ENCODE results near the gene KCNK1.
"Not testable (repeated sequence)": the region's sequence is repeated elsewhere in the genome, so short reads cannot be mapped to it uniquely, and the experiment has no call there.

Gene KCNK1

DNA sequence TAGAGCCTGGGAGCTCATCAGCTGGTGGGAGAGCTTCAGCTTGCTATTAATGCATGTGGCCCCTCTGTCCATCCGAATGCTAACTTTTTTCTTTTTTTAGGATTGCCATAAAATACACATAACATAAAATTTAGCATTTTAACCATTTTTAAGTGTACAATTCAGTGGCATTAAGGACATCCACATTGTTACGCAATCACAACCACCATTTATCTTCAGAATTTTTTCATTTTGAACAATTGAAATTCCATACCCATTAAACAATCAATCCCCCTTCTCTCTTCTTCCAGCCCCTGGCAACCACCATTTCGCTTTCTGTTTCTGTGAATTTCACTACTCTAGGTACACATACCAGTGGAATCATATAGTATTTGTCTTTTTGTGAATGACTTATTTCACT, 4.9 kb upstream of the KCNK1 start:
- DNase-seq, result no peak

- no peak for DNase-seq
These were observed 4.0 kb upstream of the KCNK1 start for GRCh38 chr1:233609926-233610325.

GRCh38 chr1:233610628-233611027, 3.3 kb upstream of the KCNK1 start:
- no peak for DNase-seq

- not testable (repeated sequence) for DNase-seq
These were observed 2.5 kb upstream of the KCNK1 start for GRCh38 chr1:233611363-233611762.

DNA sequence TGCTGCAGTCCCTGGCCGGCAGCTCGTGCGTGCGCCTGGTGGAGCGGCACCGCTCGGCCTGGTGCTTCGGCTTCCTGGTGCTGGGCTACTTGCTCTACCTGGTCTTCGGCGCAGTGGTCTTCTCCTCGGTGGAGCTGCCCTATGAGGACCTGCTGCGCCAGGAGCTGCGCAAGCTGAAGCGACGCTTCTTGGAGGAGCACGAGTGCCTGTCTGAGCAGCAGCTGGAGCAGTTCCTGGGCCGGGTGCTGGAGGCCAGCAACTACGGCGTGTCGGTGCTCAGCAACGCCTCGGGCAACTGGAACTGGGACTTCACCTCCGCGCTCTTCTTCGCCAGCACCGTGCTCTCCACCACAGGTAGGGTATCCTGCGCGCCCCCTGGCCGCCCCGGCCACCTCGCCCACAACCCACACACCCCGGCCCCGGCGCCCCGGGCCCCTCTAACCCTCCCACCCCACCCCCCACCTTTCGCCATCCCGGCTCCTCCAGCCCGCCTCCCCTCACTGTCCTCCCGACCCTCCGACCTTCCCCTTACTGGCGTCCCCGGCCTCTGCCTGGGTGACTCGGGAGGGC, 352 bp downstream of the KCNK1 start:
- no peak for DNase-seq

GRCh38 chr1:233614743-233615521, 1.0 kb downstream of the KCNK1 start:
- DNase-seq, result no peak

- no peak for DNase-seq
These were observed 1.7 kb downstream of the KCNK1 start for GRCh38 chr1:233615571-233615970.

- DNase-seq, result no peak
These were observed 3.1 kb downstream of the KCNK1 start for GRCh38 chr1:233617025-233617424.

DNA sequence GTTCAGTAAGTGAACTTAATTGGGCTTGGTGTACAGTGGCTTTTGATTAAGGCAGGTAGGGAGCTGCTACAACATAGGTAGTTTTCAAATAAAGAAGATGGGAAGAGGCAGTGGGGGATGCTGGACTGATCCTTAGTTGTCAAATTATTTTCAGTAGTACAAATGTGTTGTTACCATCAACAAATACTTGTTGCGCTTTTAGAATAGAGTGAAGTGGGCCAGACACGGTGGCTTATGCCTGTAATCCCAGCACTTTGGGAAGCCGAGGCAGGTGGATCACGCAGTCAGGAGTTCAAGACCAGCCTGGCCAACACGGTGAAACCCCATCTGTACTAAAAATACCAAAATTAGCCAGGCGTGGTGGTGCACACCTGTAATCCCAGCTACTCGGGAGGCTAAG, 5.5 kb downstream of the KCNK1 start:
- not testable (repeated sequence) for DNase-seq

- DNase-seq, result no peak
These were observed 6.2 kb downstream of the KCNK1 start for GRCh38 chr1:233620065-233620464.

DNA sequence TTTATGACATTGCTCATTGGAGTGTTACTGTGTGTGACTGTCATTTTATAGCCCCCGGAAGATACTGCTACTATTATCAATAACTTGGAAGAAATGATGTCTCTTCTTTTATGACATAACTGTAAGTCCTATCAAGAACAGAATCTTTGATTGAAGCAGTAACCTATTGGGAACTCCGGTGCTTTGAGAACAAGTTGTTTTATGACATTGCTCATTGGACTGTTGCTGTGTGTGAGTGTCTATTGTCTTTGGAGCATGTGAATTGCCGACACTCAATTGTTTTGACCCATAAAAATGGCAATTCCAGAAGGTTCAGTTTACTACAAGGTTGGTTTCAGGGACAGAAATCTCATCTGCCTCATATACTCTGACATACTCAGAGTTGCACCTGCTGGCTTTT, 8.0 kb downstream of the KCNK1 start:
- no peak for DNase-seq

DNA sequence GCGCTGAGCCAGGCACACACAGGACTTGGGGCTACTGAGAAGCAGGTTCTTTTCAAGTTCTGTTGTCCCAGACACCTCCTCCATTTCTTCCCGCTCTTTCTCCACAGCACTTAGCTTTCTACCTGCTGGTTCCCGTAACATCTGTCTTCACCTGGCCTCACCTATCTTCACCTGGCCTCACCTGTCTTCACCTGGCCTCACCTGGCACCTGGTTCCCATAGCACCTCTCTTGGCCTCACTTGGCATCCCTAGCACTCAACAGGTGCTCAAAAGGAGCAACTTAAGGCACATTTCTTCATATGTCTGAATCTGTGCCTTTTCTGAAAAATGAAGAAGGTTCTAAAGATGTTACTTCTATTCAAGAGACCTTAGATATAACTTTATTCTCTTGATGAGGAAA, 10.4 kb downstream of the KCNK1 start:
- no peak for DNase-seq

- no peak for DNase-seq
These were observed 11.2 kb downstream of the KCNK1 start for GRCh38 chr1:233625087-233625486.

DNA sequence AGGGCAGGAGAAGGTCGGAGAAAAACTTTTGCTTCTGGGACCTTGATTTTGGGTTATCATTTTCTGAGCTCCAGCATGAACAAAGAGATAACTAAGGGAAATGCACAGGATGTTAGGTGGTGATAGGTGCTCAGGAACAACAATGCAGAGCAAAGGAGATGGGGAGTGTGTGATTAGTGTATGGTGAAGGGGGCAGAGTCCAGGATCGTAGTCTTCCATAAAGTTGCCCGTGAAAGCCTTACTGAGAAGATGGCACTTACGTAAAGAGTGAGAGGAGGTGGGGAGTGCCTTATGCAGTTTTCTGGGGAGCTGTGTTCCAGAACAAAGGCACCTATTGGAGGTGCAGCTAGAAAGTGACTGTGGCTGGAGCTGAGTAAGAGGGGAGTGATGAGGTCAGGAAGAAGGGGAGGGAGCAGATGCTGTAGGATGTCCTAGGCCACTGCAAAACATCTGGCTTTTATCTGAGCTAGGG, 11.6 kb downstream of the KCNK1 start:
- DNase-seq, result no peak

DNA sequence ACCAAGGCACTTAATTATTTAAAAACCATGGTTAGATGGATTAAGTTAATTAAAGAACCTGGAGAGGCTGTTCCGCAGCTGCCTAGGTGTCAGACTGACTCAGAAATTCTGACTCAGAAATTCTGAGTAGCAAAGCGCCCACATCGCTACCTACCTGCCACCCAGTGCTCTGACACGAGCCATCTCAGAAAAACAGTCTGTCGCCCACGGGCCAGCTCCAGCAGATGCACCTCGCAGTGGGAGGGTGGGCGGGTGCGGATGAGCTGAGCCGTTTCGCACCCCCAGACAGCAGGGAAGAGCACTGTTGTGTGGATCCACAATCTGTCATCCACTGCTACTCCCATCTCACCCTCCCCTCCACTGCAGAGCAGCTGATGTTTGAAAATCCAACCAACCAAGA, 13.5 kb downstream of the KCNK1 start:
- DNase-seq, result no peak

DNA sequence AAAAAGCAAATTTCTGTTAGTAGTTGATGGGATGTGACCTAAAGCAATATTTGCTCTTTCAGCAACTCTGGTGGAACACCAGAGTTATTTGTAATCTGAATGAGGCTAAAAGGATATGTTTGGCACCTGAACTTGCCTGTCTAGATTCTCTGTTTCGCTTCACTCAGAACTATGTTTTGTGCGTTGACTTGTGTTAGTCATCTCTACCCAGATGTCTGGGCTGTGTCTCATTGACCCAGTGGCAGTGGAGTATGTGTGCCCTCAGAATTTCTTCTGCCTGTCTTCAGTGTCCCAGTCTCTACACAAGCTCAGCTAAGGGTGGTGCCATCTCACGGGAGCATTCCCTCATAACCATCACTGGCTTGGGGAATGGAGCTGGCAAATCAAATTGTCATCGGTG, 13.9 kb downstream of the KCNK1 start:
- no peak for DNase-seq

DNA sequence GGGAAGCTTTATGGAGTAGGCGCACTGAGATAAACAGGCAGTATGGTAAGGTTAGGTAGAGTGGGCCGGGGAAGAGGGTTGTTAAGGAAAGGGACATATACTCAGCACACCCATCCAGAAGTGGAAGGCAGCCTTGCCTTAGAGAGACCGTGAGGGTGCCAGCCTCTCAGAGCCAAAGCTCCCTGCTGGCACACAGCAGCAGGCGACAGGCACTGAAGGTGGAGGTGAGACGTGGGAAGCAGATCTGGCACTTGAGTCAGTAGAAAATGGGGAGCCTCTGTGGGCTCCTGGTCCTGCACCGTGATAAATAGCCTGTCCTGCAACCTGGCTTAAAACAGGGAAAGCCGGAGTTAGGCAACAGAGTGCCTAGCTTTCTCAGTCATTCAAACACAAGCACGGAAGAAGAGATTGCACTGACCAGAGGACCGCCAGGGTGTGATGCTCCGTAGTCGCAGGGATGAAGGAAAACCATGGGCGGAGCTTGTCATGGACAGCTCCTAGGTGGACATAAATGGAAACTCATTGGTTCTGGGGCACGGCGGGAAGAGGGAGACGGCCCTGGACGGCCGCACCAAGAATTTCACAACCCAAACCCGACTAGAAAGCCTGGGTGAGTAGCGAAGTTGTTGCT, 15.5 kb downstream of the KCNK1 start:
- no peak for DNase-seq

- DNase-seq, result no peak
These were observed 18.0 kb downstream of the KCNK1 start for GRCh38 chr1:233631810-233632405.

DNA sequence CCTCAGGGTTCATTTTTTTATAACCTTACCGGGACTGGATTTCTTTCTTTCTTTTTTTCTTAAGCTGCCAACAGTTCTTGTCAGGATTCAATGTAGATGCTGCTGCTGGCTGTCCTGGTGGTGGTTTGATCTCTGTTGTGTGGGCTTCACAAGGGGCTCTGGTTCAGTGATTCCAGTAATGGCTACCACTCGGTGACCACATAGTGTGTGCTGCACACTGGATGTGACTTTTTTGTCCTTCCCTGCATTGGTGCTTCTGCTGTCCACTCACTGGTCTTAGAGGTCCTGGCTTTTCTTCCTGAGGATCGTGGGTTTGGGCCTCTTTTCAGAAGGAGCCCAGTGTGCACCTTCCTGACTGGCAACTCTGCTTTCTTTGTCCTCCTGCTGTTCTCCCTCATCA, 18.5 kb downstream of the KCNK1 start:
- no peak for DNase-seq

DNA sequence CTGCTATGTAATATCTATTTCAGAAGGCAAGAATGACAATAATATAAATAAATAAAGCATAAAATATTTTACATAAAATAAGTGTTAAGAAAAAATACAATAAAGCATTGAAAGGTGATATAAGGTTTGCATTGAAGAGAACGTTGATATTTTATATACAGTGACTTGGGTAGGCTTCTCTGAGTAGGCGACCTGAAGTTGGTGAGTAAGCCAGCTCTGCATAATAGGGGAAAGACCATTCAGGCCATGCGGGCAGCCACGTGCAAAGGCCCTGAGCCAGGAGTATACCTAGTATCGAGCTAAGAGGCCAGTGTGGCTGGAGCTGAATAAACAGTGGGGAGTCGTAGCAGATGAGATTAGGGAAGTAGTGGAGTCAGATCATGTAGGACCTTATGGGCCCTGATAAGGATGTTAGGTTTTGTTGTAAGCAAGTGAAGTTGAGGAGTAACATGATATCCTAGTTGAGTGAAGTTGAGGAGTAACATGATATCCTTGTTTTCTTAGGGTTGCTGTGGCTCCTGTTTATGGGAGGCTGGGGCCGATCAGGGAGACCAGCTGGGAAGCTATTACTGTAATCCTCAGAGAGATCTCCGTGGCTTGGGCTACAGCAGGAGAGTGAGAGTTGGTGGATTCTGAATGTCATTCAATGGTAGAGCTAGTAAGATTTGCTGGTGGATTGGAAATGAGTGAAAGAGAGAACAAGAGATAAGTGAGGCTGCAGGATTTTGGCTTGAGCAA, 22.0 kb downstream of the KCNK1 start:
- DNase-seq, result peak; percentile 98

DNA sequence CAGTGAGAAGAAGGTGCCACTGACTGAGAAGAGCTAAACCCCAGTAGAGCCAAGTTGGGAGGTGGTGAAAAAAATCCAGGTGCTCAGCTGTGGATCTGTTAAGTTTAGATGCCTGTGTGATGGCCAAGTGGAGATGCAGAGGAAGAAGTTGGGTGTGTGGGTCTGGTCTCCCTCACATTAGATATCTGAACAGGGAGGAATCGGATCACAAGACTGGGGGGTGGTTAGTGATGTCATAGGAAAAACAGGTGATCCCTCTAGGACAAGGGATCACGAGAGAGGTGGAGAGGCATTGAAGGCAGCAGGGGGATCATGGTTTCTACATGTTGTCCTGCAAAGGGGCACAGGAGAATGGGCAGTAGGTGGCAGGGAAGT, 22.6 kb downstream of the KCNK1 start:
- DNase-seq, result no peak

DNA sequence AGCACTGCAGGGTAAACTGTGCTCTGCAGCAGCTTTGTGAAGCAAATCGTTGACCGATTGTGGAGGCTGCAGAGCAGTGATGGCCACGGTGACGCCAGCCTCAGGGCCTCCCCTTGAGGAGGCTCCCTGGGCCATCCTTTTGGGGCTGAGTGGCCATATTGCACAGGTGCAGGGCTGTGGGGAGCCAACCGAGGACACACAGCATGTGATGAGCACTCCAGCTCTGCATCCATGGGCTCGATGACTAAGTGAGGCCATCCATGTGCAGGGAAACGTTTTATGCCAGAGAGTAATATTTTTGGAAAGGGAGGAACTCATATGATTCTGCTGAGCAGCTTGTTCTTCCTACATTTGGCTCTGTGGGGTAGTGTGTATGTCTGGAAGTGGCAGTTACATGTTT, 24.6 kb downstream of the KCNK1 start:
- no peak for DNase-seq

DNA sequence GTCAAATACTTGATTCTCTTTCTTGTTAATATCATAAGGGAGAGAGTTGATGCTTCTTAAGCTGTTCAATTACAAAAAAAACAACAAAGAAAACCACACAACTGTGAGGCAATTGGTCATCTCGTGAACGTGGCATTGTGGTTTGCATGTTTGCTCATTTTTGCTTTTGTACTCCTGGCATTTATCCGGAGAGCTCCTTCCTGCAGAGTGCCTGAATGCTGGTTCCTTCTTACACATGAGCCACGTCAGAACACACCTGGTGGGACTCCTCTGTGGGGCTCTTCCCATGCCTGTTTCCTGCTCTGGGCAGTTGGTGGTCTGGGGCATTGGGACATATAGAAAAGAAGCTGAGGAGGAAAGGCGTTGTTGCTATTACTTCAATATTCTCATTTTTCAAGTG, 25.7 kb downstream of the KCNK1 start:
- no peak for DNase-seq
